HG03439 (cell line): Measurements from ENCODE around the gene NDUFS6.
"Not testable (repeated sequence)": the region's sequence is repeated elsewhere in the genome, so short reads cannot be mapped to it uniquely, and the experiment has no call there.

Experiments
- ATAC-seq: cut with Tn5 transposase; IDR thresholded peaks from one replicate; pipeline ENCODE4 v1.9.1; 2021; ENCODE audit warnings: mild to moderate bottlenecking, moderate library complexity; ENCODE audit not compliant: unreplicated experiment

Gene NDUFS6

GRCh38 chr5:1781726-1782384 is 19.4 kb upstream of the NDUFS6 start:
- ATAC-seq = no peak

GRCh38 chr5:1782385-1783215 is 18.6 kb upstream of the NDUFS6 start:
- peak; percentile 18 for ATAC-seq

GRCh38 chr5:1783216-1783554 is 18.0 kb upstream of the NDUFS6 start:
- ATAC-seq = peak; percentile 70

- no peak for ATAC-seq
Measured at GRCh38 chr5:1784197-1785050, 16.8 kb upstream of the NDUFS6 start.

GRCh38 chr5:1785062-1785461 is 16.1 kb upstream of the NDUFS6 start:
- no peak for ATAC-seq

GRCh38 chr5:1785984-1786383 is 15.2 kb upstream of the NDUFS6 start:
- ATAC-seq = no peak

GRCh38 chr5:1786621-1787471 is 14.4 kb upstream of the NDUFS6 start:
- no peak for ATAC-seq

- no peak for ATAC-seq
Measured at GRCh38 chr5:1787472-1788047, 13.6 kb upstream of the NDUFS6 start.

- no peak for ATAC-seq
Measured at GRCh38 chr5:1788200-1788599, 13.0 kb upstream of the NDUFS6 start.

- ATAC-seq = no peak
Measured at GRCh38 chr5:1788828-1789227, 12.4 kb upstream of the NDUFS6 start.

GRCh38 chr5:1789438-1789833 is 11.8 kb upstream of the NDUFS6 start:
- ATAC-seq = not testable (repeated sequence)

- no peak for ATAC-seq
Measured at GRCh38 chr5:1789834-1790471, 11.3 kb upstream of the NDUFS6 start.

- no peak for ATAC-seq
Measured at GRCh38 chr5:1791176-1791575, 10.0 kb upstream of the NDUFS6 start.

- ATAC-seq = peak; percentile 94
Measured at GRCh38 chr5:1792842-1793266, 8.4 kb upstream of the NDUFS6 start.

- ATAC-seq = no peak
Measured at GRCh38 chr5:1793301-1793740, 7.9 kb upstream of the NDUFS6 start.

GRCh38 chr5:1793966-1794900 is 7.0 kb upstream of the NDUFS6 start:
- ATAC-seq = no peak

GRCh38 chr5:1794901-1795290 is 6.3 kb upstream of the NDUFS6 start:
- ATAC-seq = no peak

- no peak for ATAC-seq
Measured at GRCh38 chr5:1795506-1795905, 5.7 kb upstream of the NDUFS6 start.

- no peak for ATAC-seq
Measured at GRCh38 chr5:1795931-1796330, 5.3 kb upstream of the NDUFS6 start.
